SK-N-SH (cell line): ENCODE measurements around the gene NRG3.
A peak's percentile ranks its signal among the peaks of the same experiment; 100 is the strongest.

Experiments used
- CHD2 ChIP-seq: fragments of 150-350 bp; IDR thresholded peaks from 2 replicates; pipeline ENCODE4 v1.6.1; 2018; ENCODE audit warnings: low read length; ENCODE audit not compliant: partially characterized antibody
- EZH2phosphoT487 ChIP-seq: fragments of 200-600 bp; sonication (generic); IDR thresholded peaks from 2 replicates; pipeline ENCODE4 v1.6.1; 2017; ENCODE audit warnings: low read depth, mixed run types, mild to moderate bottlenecking, antibody characterized with exemption, moderate library complexity, borderline replicate concordance
- MXI1 ChIP-seq: IDR thresholded peaks from 2 replicates; pipeline ENCODE4 v1.6.1; 2012; ENCODE audit warnings: mild to moderate bottlenecking, low read depth, low read length, improper control_type of control experiment
- RCOR1 ChIP-seq: fragments of 150-350 bp; IDR thresholded peaks from 2 replicates; pipeline ENCODE4 v1.6.1; 2017; ENCODE audit warnings: antibody characterized with exemption, low read length
- TF ChIP-seq, protein P1 (sequence below): fragments of 200-600 bp; sonication (generic); IDR thresholded peaks from 2 replicates; pipeline ENCODE4 v1.6.1; 2017; ENCODE audit warnings: antibody characterized with exemption, mild to moderate bottlenecking, moderate library complexity
- TF ChIP-seq, protein P2 (sequence below): IDR thresholded peaks from 2 replicates; pipeline ENCODE4 v1.4.0; 2012; ENCODE audit warnings: low read depth, borderline replicate concordance

DNA sequence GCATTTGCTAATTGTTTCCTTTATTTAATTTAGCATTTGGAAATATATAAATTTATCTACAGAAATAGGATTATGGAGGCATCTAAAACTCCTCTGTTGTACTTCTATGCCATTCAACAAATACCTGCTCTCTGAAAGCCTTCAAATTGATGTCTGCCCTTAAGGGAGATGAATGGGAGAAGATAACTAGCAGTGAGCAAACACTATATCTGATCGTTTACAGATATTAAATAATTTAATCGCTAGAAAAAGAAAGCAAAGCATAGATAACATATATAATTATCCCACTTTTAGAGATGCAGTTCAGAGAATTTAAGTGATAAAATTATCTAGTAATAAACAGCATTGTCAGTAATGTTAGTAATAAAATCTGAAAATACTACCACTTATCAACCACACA is 524.9 kb downstream of the NRG3 start:
- TF ChIP-seq, protein P1, sequence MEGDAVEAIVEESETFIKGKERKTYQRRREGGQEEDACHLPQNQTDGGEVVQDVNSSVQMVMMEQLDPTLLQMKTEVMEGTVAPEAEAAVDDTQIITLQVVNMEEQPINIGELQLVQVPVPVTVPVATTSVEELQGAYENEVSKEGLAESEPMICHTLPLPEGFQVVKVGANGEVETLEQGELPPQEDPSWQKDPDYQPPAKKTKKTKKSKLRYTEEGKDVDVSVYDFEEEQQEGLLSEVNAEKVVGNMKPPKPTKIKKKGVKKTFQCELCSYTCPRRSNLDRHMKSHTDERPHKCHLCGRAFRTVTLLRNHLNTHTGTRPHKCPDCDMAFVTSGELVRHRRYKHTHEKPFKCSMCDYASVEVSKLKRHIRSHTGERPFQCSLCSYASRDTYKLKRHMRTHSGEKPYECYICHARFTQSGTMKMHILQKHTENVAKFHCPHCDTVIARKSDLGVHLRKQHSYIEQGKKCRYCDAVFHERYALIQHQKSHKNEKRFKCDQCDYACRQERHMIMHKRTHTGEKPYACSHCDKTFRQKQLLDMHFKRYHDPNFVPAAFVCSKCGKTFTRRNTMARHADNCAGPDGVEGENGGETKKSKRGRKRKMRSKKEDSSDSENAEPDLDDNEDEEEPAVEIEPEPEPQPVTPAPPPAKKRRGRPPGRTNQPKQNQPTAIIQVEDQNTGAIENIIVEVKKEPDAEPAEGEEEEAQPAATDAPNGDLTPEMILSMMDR, result no peak
- TF ChIP-seq EZH2phosphoT487 (no peak), MXI1 (no peak), CHD2 (peak; percentile 55), RCOR1 (peak; percentile 95)
- TF ChIP-seq, protein P2, sequence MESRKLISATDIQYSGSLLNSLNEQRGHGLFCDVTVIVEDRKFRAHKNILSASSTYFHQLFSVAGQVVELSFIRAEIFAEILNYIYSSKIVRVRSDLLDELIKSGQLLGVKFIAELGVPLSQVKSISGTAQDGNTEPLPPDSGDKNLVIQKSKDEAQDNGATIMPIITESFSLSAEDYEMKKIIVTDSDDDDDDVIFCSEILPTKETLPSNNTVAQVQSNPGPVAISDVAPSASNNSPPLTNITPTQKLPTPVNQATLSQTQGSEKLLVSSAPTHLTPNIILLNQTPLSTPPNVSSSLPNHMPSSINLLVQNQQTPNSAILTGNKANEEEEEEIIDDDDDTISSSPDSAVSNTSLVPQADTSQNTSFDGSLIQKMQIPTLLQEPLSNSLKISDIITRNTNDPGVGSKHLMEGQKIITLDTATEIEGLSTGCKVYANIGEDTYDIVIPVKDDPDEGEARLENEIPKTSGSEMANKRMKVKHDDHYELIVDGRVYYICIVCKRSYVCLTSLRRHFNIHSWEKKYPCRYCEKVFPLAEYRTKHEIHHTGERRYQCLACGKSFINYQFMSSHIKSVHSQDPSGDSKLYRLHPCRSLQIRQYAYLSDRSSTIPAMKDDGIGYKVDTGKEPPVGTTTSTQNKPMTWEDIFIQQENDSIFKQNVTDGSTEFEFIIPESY, result no peak
